Measurements from ENCODE around the gene MTCH2. TPM values are rescaled to one million over a fixed set of nuclear protein-coding genes. Genes with fewer than 3 reads are reported as not detected.

The MTCH2 gene
- total RNA-seq, 1 experiment from 2014 or later, result 176 TPM

DNA sequence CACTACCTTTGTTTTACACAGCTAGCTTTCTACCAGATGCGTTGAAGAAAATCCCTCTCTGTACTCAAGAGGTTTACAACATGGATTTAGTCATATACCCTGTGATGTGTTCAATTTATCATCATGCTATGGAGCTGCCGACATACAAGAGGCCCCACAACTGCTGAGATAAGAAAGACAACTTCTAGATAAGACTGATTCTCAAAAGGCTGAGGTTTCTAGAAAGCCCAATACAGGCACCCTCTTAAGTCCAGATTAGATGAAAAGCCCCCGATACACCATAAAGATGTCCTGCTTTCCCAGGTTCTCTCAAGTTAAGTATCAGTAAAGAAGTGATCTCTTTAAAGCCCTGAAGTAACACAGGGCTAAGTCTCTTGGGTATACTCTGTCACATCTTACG lies 14.3 kb downstream of the MTCH2 start:
- no peak overlapping the region for H3K14ac ChIP-seq (ENCODE audit: insufficient read depth, low read length)
- H2BK12ac ChIP-seq (ENCODE audit: insufficient read length, low read depth, low read length), result no peak overlapping the region
- Mint-ChIP-seq H3K27me3 (ENCODE audit: low read depth) (no peaks in the 10 kb centered on the region), H3K4me3 (no peak overlapping the region), H3K9me3 (no peaks in the 10 kb centered on the region), H3K27ac (no peak overlapping the region), H3K36me3 (ENCODE audit: insufficient read depth in 1 of 3, low read depth in 3 of 3) (peaks cover 39 to 79% (median 67%) of the 10 kb centered on the region in 3 experiments; a peak in 6 of 7 replicates), H3K4me1 (no peaks in the 10 kb centered on the region)
- H3K18ac ChIP-seq (ENCODE audit: insufficient read length, low read depth, low read length), result no peak overlapping the region
- no peak for TF ChIP-seq CTCF (conservative IDR thresholded peaks at IDR 0.05)
- H3K79me1 ChIP-seq (ENCODE audit: insufficient read depth, low read depth, low read length, poor library complexity, severe bottlenecking), result no peaks in the 10 kb centered on the region
- H3K4ac ChIP-seq (ENCODE audit: low read depth, low read length), result no peak overlapping the region
- H4K20me1 ChIP-seq (ENCODE audit: control insufficient read depth, insufficient read depth, insufficient read length), result no peaks in the 10 kb centered on the region
- H4K8ac ChIP-seq (replicated peaks; ENCODE audit: insufficient read length, low read depth, low read length), result no peak overlapping the region
- no peaks in the 10 kb centered on the region for H3K9me3 ChIP-seq (ENCODE audit: control insufficient read depth, low read depth, low read length)
- no peak overlapping the region for H3K4me2 ChIP-seq (ENCODE audit: insufficient read depth, insufficient read length, low read length)
- no peak overlapping the region for H2BK120ac ChIP-seq (ENCODE audit: low read depth, low read length, poor library complexity, severe bottlenecking)
- H3K79me2 ChIP-seq (ENCODE audit: insufficient read depth, low read length), result no peaks in the 10 kb centered on the region
- no peak overlapping the region for H2AK5ac ChIP-seq (ENCODE audit: insufficient read length, low read length)
- no peak overlapping the region for H3K27ac ChIP-seq (ENCODE audit: insufficient read length, low read depth, low read length)
- H3K23ac ChIP-seq (ENCODE audit: insufficient read length, low read depth, low read length), result no peak overlapping the region
- no peak overlapping the region for H4K5ac ChIP-seq (ENCODE audit: insufficient read length, low read depth, low read length)
- H3K4me1 ChIP-seq (ENCODE audit: insufficient read depth, low read length), result no peaks in the 10 kb centered on the region
- H3K56ac ChIP-seq (ENCODE audit: insufficient read length, low read depth, low read length), result no peak overlapping the region
- no peak overlapping the region for H2BK15ac ChIP-seq (ENCODE audit: low read depth, low read length)
- no peaks in the 10 kb centered on the region for H3K23me2 ChIP-seq (ENCODE audit: insufficient read length, low read depth, low read length, poor library complexity, severe bottlenecking)
- no peak overlapping the region for H2BK20ac ChIP-seq (ENCODE audit: low read depth, low read length, poor library complexity, severe bottlenecking)
- H3T11ph ChIP-seq (ENCODE audit: low read length), result no peak overlapping the region
- H4K91ac ChIP-seq (ENCODE audit: insufficient read length, low read depth, low read length), result no peak overlapping the region
- no peak overlapping the region for H3K9ac ChIP-seq (ENCODE audit: extremely low read depth, insufficient read length, low read length)
- no peak overlapping the region for H2AFZ ChIP-seq (ENCODE audit: low read length)
- no peak for DNase-seq
- H3K27me3 ChIP-seq (ENCODE audit: insufficient read depth, low read length), result no peaks in the 10 kb centered on the region
- no peak overlapping the region for H2BK5ac ChIP-seq (ENCODE audit: insufficient read length, low read length)
- no CpG with 5 or more reads among the region's 4 CpGs for WGBS (ENCODE audit: extremely low coverage, insufficient read length, low lambda C conversion rate)
